Epithelial cell of esophagus (primary cell): ENCODE measurements around the gene INTS7.
"Not testable (repeated sequence)": the region's sequence is repeated elsewhere in the genome, so short reads cannot be mapped to it uniquely, and the experiment has no call there.

Experiments
- DNase-seq: peaks from one replicate; pipeline ENCODE4 v3.0.0; 2010; ENCODE audit warnings: low read depth
- H3K4me3 ChIP-seq: 2 replicates; pipeline ENCODE4 v1.5.1; 2011; ENCODE audit warnings: mild to moderate bottlenecking, low read length, control low read depth
- TF ChIP-seq, protein P1 (sequence below): IDR thresholded peaks from 2 replicates; pipeline ENCODE4 v1.5.1; 2011; ENCODE audit warnings: low read depth, mild to moderate bottlenecking, low read length, control low read depth, inconsistent platforms; ENCODE audit not compliant: insufficient read depth; ENCODE audit errors: missing control alignments

The INTS7 gene

DNA sequence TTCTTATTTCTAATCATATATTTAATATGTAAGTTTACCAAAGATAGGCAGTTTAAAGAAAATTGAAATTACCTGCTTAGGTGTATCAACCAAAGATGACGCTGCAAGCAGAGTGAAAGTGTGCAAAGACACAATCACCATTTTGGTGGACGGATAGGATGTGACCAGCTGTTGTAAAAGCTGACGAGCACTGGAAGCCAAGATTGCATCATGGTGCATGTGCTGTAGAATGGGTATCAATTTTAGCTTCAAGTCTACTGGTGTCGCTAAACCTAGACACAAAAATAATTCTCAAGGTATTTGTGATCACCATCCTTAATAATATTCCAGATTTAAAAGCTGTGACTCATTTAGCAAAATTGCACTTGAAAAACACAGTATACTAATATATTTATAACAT is 28.2 kb downstream of the INTS7 start:
- DNase-seq: no peak
- TF ChIP-seq, protein P1, sequence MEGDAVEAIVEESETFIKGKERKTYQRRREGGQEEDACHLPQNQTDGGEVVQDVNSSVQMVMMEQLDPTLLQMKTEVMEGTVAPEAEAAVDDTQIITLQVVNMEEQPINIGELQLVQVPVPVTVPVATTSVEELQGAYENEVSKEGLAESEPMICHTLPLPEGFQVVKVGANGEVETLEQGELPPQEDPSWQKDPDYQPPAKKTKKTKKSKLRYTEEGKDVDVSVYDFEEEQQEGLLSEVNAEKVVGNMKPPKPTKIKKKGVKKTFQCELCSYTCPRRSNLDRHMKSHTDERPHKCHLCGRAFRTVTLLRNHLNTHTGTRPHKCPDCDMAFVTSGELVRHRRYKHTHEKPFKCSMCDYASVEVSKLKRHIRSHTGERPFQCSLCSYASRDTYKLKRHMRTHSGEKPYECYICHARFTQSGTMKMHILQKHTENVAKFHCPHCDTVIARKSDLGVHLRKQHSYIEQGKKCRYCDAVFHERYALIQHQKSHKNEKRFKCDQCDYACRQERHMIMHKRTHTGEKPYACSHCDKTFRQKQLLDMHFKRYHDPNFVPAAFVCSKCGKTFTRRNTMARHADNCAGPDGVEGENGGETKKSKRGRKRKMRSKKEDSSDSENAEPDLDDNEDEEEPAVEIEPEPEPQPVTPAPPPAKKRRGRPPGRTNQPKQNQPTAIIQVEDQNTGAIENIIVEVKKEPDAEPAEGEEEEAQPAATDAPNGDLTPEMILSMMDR: no peak
- no peak overlapping the region for H3K4me3 ChIP-seq

DNA sequence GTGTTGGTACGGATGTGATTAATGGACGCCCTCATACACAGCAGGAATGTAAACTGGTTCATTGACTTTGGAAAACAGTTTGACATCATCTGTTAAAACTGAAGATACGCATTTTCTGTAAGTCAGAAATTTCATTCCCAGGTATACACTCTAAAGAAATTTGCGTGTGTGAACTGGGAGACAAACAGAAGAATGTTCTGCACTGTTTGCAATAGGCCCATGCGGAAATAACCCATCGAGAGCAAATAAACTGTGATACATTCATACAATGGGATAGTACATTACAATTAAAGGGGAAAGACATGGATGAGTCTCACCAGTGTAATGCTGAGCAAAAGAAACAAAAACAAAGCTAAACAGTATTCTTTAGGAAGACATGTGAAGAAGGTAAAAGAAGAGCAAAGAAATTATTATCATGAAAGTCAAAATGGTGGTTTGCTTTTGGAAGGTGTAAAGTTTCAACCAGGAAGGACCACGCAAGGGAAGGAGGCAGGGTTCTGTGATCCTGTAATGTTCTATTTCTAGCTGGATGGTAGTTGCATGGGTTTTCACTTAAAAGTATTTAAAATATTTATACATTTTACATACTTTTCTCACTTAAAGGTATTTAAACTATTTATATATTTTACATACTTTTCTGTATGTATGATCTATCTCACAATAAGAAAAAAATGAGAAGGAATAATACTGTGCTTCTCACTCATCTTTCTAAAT is 30.3 kb downstream of the INTS7 start:
- TF ChIP-seq, protein P1: no peak
- no peak overlapping the region for H3K4me3 ChIP-seq
- no peak for DNase-seq

DNA sequence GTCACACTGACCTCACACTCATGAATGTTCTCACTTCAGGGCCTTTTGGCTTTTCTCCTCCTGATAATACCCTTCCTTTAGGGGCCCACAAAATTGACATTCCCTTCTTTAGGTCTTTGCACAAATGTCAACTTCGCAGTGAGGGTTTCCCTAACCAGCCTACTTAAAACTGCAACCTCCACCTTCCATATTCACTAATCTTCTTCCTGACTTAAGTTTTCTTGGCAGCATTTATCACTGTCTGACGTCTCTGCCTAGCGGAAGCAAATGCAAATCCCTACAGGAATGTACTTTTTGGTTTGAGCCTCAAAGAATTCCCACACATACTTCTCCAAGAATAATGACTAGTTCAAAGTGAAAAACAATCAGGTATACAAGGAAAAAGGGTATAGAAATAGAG is 32.8 kb downstream of the INTS7 start:
- H3K4me3 ChIP-seq: no peak overlapping the region
- DNase-seq: no peak
- TF ChIP-seq, protein P1: no peak

DNA sequence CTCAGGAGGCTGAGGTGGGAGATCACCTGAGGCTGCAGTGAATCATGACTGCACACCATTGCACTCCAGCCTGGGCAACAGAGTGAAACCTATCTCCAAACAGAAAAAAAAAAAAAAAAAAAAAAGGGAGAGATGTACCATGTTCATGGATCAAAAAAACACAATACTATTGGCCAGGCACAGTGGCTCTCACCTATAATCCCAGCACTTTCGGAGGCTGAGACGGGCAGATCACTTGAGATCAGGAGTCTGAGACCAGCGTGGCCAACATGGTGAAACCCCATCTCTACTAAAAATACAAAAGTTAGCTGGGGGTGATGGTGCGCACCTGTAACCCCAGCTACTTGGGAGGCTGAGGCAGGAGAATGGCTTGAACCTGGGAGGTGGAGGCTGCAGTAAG is 37.9 kb downstream of the INTS7 start:
- not testable (repeated sequence) for DNase-seq

DNA sequence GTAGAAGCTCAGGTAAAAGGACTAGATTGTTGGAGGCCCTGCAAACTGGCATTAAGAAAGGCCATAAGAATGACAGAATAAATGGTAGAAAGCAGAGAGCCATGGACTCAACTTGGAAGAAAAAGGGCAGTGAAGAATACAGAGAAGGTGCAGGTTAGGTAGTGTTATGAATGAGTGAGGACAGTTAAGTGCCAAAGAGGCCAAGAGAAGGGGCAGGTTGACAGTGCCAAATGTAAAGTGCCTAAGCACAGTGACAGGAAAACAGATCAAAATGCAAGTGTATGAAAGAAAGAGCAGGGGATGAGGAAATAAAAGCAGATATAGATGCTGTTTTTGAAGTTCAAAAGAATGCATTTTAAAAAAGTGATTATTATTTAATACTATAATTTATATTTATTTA is 43.7 kb downstream of the INTS7 start:
- no peak overlapping the region for H3K4me3 ChIP-seq
- TF ChIP-seq, protein P1: no peak
- DNase-seq: no peak

More for the DNA sequence above, 37.9 kb downstream of the INTS7 start:
- H3K4me3 ChIP-seq: not testable (repeated sequence)

DNA sequence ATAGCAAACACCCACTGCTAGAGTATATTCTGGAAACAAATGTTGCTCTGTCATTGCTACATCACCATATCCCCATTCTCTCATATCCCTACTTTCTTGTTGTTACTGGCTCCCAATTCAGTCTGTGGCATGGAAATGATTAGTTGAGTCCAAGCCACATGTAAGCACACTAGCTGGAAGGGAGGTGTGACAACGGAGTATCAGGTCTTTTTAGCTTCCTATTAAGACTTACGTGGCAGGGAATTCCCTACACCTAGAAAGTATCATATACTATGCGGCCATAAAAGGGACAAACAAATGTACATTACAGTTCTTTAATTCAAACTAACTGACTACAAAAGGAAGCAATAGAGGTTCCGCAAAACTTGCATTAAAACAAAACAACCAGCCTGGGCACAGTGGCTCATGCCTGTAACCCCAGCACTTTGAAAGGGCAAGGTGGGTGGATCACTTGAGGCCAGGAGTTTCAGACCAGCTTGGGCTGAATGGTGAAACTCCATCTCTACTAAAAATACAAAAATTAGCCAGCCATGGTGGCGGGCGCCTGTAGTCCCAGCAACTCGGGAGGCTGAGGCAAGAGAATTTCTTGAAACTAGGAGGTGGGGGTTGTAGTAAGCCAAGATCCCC is 48.6 kb downstream of the INTS7 start:
- DNase-seq: no peak
- TF ChIP-seq, protein P1: no peak

DNA sequence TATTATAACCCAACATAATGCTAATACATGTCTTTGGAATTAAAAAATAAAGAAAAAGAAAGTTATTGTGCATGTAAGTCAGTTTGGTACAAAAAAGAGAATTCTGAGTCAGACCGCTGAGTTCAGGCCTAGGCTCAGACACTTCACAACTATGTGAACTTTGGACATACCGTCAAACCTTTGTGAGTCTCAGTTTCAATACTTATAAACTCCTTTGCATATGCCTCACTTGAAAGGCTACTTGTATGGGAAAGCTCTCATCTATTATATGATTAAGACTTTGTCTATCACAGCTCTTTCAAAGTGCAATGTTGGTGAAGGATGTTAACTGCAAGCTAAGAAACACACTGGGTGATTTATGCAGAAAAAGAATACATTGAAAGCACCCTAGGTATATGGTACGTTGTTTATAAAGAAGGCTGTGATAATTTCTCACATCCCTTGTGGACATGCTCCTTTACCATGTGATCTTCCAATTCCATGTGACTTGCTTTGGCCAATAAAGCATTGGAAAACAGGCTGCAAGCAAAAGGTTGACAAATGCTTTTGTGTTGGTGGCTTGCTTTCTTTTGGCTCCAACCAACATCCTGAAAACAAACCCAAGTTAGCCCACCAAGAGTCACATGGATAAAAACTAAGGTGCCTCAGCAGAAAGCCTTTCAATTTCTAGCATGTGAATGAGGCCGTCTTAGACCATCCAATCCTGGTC is 49.6 kb downstream of the INTS7 start:
- TF ChIP-seq, protein P1: no peak
- no peak overlapping the region for H3K4me3 ChIP-seq
- DNase-seq: no peak

More for the DNA sequence above, 48.6 kb downstream of the INTS7 start:
- H3K4me3 ChIP-seq: no peak overlapping the region
